ENCODE results near the gene MOB1B.
"Not testable (repeated sequence)": the region's sequence is repeated elsewhere in the genome, so short reads cannot be mapped to it uniquely, and the experiment has no call there.

MOB1B gene

DNA sequence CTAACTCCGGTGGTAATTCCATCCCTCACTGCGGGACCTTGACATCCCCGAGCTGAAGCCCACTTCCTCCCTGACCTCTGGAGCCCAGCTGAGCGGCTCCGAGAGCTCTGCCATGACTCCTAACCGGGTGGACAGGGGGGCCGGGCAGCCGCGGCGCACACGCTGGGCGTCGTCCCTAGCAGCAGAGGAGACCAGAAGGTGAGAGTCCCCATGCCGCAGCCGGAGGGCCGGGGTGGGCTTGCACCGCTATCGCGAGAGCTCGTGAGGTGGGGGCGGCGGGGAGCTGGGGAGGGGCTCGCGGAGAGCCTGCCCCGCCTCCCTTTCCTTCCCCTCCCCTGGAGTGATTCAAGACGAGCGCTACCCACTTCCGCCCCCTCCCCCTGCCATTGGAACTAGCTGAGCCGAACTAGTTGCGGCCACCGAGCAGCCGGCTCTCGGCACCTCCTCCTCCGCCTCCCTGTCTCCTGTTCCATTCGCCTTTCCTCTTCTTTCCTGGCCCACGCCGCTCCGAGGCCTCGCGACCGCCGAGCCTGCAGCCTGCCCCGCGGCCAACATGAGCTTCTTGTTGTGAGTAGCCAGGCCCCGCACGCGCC is at the start of gene MOB1B:
Gene MOB1B (plus strand): TSS at position 386 of the 593 bp plus-strand sequence. CDS start 168 bp downstream, at position 554.
- peak; percentile 94 for DNase-seq (ENCODE audit: low read depth, low spot score)

DNA sequence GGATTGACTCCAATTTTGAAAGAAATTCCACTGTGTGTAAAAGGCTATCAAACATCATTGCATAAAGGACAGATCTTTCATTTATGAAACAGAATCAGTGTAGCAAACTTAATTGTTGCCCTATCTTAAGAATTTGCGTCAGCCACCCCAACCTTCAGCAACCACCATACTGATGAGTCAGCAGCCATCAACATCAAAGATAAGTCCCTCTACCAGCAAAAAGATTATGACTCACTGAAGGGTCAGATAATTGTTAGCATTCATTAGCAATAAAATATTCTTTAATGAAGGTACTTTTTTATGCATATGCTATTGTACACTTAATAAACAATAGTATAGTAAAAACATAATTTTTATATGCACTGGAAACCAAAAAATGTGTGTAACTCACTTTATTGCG is 46.7 kb upstream of the MOB1B start:
- no peak for DNase-seq (ENCODE audit: low read depth, low spot score)

DNA sequence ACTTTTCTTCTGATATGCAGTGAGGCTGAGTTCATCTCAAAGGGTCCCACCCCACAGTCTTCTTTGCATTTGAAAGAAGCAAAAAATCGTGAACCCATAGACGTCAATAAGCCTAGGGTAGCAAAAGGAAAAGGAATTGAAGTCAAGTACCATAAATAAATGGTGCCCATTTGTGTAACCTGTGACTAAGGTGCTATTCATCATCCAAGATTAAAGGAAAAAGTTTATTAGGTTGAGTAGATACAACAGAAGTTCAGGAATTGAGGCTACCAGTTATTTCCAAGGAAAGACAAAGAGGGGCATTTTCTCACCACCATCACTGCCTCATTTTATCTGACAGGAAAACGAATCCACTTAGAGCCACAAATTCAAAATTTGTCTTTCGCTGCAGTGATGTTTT is 43.7 kb upstream of the MOB1B start:
- DNase-seq (ENCODE audit: low read depth, low spot score), result no peak

DNA sequence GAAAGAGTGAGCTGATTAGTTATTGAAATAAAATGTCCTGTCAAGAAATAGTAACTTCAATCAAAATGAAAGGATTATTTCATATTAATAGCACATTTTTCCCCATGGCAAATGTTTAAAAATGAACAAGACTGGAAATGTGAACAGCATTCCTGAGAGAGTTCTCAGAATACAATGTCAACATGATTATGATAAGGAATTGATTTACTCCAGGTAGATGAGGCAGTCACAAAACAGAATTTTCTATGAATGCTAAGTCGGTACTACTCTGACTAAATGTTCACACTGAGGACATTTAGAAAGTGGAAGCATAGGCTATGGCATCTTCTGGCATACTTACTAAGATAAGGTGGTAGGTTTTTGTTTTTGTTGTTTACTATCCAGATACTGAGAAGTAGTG is 43.1 kb upstream of the MOB1B start:
- no peak for DNase-seq (ENCODE audit: low read depth, low spot score)

DNA sequence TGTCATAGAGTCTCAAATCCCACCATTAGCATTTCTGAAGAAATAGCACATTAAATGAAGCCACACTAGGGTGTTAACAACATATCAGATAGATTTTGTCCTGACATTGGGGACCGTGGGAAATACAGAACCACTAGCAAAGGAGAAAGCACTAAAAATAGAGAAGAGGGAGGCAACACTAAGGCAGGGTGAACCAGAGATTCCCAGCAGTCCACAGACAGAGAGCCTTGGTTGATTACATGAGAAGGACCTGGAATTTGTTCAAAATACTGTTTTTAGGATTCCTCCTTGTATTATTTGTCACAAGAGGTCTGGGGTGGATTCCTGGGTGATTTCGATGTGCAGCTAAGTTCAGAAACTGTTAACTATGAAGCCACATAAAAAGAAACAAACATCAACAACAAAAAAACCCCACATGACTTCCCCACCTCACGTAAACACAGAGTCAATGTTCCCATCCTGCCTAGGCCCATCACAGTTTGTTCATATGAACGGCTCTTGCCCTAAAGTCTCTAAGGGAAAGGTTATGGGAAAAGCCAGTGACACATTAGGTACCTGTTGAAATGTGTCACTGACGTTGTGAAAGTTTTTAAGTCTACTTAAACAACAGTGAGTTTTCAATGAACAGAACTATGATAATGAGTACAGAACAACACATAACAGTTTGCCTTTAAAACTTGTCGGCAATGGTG is 38.9 kb upstream of the MOB1B start:
- no peak for DNase-seq (ENCODE audit: low read depth, low spot score)

DNA sequence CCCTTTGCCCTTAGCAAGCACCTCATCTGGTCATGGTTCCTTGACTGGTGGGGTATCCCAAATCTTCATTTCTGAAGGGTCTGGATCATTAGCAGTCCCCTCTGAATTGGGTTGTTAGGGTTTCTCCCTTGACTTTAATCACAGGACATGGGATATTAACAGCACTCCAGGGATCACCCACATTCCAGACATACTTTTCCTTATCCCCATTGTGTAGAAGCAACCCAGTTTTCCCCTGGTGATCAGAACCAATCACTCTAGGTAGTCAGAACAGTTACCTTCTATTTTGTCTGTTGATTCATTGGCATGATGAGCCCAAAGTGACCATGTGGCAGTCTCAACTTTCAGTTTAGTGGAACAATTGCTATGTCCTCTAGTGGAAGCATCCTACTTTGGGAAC is 33.4 kb upstream of the MOB1B start:
- DNase-seq (ENCODE audit: low read depth, low spot score), result no peak

DNA sequence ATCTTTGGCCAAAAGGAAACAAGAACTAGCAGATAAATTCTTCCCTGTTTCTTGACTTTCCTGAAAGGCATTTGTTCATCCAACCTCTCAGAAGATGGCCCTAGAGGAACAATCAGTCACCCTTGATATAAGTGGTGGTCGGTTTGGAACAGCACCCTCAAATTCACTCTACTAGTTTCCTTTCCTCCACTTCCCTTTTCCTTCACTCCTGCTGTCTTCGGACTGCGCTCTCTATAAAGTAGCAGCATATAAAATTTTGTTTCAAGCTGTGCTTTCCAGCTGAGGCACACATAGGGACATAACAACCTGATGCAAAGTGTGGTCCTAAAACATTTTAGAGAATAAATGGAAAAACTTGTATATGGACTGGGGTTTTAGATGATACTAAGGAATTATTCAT is 29.0 kb upstream of the MOB1B start:
- DNase-seq (ENCODE audit: low read depth, low spot score), result no peak

DNA sequence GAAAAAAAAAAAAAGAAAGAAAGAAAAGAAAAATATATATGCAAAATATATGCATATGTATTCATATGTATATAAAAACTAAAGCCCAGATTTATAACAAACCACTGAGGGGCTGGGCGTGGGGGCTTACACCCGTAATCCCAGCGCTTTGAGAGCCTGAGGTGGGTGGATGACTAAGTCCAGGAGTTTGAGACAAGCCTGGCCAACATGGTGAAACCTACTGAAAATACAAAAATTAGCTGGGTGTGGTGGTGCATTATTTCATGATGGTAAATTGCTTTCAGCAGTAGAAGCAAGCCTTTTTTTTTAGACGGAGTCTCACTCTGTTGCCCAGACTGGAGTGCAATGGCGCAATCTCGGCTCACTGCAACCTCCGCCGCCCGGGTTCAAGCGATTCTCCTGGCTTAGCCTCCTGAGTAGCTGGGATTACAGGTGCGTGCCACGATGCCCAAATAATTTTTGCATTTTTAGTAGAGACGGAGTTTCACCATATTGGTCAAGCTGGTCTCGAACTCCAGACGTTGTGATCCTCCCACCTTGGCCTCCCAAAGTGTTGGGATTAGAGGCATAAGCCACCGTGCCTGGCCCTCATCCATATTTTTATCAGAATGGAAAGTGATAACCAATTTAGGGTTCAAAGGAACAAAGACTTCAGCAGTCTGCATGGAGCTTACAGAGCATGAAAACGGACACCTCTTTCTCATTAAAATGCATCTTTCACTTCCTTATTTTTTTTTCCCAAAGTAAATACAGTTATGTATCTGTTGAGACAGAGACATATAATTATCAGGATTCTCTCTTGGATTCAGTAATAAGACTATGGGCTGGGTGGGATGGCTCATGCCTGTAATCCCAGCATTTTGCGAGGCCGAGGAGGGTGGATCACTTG is 27.7 kb upstream of the MOB1B start:
- DNase-seq (ENCODE audit: low read depth, low spot score), result no peak

DNA sequence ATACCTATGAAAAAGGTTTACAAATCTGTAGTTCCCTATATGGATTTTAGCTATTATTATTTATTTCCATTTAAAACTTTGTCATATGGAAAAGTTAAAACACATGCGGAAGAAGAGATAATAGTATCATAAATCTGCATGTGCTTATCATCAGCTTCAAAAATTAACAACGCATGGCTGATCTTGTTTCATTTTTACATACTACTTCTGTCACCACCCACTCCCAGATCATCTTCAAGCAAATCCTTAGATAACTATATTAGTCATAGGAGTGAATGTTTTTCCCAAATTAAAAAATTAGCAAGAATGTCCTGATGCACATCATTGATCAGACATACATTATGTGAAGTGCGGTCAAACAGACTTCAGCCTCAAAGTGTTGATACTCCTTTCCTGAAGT is 24.6 kb upstream of the MOB1B start:
- no peak for DNase-seq (ENCODE audit: low read depth, low spot score)

DNA sequence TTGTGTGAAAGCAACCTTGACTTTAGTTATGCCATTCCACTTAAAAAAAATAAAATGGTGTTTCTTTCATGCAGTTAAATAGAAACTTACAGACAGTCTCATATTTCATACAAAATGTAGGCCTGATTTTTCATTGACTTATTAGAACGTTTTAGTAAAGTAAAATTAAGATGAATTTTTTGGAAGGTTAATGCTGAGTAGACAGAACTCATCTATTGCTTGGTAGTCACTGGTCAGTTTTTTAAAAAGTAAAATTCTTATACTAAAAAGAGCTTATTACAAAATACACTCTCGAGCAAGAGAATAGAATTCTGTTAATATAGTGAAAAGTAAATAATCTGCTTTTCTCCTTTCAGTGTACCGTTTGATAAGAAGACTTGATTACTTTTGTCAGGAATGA is 21.4 kb upstream of the MOB1B start:
- DNase-seq (ENCODE audit: low read depth, low spot score), result no peak

DNA sequence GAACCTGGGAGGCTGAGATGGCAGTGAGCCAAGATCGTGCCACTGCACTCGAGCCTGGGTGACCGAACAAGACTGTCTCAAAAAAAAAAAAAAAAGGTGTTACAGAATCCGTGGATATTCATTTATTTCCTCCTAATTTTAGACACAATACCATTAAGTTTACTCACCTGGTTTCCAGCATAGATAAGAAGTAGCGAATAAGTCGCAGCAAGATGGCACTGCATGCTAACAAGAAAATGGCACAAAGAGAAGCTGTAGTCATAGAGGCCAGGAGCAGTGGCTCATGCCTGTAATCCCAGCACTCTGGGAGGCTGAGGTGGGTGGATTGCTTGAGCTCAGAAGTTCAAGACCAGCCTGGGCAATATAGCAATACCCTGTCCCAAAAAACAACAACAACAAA is 17.0 kb upstream of the MOB1B start:
- no peak for DNase-seq (ENCODE audit: low read depth, low spot score)

DNA sequence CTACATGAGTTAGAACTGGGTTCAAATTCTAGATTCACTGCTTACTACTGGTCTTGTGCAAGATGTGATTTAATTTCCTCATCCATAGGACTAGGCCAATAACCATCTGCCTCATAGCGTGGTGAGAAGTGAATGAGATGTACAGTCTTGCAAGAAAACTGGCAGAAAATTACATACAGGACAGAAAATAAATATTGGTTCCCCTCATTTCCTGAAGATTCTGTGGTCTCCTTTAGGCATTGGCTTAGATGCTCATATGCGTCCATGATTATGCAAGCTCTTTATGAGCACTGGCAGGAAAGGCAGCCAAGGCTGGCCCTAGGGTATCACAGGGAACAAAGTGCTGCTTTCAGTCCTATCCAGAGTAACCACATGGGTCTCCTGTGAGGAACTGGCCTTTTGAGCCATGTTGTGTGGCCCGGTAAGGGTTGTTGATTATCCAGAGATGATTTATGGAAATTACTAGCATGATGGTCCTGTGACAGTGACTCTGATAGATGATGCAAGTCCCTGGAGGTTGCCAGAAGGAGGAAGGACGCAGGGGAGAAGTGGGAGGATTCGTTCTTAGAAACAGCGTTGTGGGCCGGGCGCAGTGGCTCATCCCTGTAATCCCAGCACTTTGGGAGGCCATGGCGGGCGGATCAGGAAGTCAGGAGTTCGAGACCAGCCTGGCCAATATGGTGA is 9.9 kb upstream of the MOB1B start:
- no peak for DNase-seq (ENCODE audit: low read depth, low spot score)

DNA sequence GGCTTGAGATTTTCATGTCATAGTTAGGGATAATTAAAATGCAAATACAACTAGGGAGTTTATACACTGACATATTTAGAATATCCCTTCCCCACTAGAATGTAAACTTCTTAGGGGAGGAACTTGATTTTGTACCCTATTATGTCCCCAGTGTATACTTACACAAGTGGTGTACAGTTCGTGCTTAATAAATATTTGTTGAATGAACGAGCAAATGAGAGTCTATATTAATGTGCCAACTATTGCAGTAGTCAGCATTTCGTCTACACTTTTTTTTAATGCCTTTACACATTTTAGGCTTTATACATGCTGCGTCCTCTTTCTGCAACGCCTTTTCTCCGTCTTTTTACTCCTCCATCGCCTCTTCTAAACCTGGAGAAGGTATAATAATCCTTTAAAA is 8.4 kb upstream of the MOB1B start:
- no peak for DNase-seq (ENCODE audit: low read depth, low spot score)

DNA sequence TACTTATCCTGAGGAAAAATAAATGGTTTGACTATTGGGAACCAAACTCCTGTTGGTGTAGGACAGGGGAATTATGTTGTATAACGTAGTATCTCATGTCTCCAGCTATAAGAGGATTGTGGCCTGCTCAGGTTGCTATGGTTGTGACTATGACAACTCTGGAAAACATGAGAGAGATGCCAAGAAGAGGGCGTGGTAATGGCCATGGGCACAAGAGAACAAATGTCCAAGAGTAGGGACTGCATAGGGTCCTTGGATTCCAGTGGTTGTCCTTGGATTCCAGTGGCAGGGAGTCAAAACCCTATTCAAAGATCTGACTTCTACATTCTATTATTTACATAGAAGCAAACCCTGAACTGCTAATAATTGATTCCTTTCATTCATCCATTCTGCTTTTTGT is 6.8 kb upstream of the MOB1B start:
- no peak for DNase-seq (ENCODE audit: low read depth, low spot score)

DNA sequence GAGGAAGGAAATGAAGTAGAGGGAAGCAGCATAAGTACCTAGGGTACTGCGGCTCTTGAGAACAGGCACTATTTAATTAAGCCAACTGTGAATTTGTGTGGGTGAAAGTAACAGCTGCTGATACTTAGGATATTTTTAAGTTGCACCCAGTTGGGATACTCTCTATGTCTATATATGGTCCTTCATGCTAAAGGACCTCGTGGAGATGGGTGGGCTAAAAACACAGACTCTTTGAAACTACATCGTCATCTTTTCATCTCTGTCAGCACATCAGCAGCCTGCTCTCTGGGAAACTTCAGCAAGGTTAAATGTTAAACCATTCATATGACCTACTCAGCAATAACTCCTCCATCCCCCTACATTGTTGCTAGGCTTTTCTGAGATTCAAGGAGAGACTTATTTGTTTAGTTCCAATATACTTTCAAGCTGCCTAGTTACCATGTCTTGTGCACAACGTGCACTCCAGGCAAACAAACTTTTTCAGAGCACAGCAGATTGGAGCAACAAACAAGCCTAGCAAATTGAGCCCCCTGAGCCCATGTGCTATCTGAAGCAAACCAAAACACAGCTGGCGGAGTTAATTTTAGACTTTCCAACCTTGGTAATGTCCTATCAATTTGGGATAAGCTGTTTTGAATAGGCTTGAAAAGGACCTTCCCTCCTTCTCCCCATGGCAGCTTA is 6.2 kb upstream of the MOB1B start:
- DNase-seq (ENCODE audit: low read depth, low spot score), result no peak

DNA sequence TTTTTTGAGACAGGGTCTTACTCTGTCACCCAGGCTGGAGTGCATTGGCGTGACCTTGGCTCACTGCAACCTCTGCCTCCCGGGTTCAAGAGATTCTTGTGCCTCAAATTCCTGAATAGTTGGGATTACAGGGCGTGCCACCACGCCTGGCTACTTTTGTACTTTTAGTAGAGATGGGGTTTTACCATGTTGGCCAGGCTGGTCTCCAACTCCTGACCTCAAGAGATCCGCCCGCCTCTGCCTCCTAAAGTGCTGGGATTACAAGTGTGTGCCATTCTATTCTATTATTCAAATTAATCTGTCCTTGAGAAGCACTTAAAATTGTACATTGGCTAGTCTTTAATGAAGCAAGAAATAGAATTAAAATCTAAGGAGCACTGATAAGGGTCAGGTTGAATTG is 3.6 kb upstream of the MOB1B start:
- DNase-seq (ENCODE audit: low read depth, low spot score), result not testable (repeated sequence)

DNA sequence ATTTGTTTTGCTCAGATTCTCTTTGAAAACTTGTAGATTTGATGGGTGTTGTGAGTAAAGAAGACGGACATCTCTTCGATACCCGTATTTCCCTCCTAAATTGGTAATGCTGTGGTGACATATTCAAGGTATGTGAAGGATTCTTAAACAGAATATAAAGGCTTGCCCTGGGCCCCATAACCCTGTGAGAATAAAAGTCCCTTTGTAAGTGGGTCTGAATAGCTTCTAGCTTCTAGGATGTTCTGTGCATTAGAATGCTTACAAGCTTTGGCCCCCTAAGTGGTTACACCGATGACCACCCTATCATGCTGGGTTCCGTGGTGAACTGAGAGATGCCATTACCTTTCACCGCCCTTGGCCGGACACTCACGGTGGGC is 574 bp upstream of the MOB1B start:
- DNase-seq (ENCODE audit: low read depth, low spot score), result no peak

DNA sequence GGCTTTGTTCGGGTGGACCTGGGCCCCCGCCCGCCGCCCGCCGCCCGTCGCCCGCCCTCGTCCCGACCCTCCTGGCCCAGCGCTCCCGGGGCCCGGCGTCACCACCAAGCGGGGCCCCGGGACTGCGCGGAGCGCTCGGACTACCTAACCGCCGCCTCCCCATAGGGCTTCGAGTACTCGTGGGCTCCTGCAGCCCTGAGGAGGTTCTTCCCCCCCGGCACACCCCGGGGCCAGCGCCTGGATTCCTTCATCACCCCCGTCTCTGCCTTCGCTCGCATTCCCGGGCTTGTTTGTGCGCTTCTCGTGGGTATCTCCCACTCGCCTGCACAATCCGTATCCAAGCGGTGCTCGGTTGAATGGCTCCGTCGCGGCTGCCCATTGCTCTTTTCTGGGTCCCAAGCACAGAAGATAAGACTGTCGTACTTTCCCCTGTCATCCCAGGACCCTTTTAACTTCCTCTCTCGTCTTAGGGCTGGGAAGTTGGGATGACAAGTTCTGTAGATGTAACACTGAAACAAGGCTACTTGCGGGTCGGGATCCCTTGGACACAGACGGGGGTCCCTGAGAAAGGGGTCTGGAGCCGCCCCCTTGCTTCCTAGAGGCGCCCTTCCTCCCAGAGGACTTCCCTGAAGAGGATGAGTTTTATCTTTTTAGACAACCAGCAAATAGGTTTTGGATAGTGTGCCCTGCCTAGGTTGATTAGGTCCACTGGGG is 565 bp downstream of the MOB1B start:
- DNase-seq (ENCODE audit: low read depth, low spot score), result peak; percentile 63

DNA sequence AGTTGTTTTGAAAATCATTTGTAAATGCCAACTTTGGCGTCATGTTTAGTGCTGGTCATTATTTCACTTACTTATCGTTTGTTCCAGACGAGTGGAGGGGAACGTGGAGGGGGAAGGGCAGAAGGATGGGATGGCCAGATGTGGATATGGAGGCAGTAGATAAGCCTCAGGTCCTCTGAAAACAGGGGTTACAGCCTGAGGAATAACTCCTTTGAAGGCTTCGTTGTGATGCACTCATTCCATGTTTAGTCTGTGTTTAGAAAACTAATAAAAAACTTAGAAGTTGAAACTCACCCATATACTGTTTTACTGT is 1.1 kb downstream of the MOB1B start:
- no peak for DNase-seq (ENCODE audit: low read depth, low spot score)

DNA sequence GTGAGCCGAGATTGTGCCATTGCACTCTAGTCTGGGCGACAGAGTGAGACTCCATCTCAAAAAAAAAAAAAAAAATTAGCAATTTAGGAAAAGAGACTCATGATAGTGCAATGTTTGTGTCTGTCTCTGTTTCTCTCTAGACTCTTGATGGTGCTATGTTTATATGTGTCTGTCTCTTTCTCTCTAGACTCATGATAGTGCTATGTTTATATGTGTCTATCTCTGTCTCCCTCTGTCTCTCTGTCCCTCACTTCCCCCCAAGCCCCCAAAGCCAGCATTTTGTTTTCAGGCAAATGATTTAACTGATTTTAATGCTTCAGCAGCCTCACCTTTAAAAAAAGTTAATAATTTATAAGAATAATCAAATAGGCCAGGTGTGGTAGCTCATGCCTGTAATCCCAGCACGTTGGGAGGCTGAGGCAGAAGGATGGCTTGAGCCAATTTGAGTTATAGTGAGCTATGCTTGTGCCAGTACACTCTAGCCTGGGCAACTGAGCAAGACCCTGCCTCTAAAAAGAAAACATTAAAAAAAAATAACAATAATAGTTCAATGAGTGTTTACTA is 6.9 kb downstream of the MOB1B start:
- DNase-seq (ENCODE audit: low read depth, low spot score), result no peak

DNA sequence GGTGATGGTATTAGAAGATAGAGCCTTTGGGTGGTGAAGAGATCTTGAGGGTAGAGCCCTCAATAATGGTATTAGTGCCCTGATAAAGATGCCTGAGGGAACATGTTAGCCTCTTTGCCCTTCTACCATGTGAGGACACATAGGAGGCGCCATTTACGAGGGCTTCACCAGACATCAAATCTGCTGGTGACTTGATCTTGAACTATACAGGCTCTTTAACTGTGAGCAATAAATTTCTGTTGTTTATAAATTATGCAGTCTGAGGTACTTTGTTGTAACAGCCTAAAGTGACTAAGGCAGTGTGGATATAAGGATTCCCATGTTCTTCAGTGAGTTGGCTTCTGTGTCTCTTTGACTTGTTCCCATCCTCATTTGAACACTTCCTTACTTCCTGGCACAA is 11.8 kb downstream of the MOB1B start:
- DNase-seq (ENCODE audit: low read depth, low spot score), result no peak

Measured in ELF-1 (cell line).